Neural progenitor cell (in vitro differentiated cells): Measurements from ENCODE around the gene ADGB.

ENCODE experiments used
- CTCF ChIP-seq: fragments of 200-600 bp; sonication (generic); IDR thresholded peaks from 2 replicates; pipeline ENCODE4 v1.5.1; 2017; ENCODE audit warnings: antibody characterized with exemption, mild to moderate bottlenecking
- EZH2 ChIP-seq: fragments of 200-600 bp; sonication (generic); IDR thresholded peaks from 2 replicates; pipeline ENCODE4 v1.6.1; 2017; ENCODE audit warnings: antibody characterized with exemption, mild to moderate bottlenecking, moderate library complexity

DNA sequence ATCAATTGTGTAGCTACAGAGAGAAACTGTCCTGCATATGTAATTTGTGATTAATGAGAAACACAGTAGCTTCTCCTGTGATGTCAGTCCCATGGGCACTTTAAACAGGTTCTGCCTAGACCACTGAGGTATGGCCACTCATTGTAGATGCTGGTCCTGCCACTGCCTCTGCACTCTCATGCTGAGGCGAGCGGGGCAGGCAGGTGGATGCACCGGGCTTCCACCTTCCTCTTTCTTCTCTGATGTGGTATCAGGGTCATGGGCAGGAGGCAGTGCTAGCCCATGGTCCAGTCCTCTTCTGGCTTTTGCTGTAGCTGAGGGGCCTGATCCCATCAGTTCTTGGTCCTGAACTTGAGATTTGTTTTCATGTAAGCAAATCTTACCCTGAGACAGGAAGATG lies 58.7 kb downstream of the ADGB start:
- TF ChIP-seq CTCF = no peak
- no peak for TF ChIP-seq EZH2
